HEK293 (cell line): Measurements from ENCODE around the gene GATA1.
A peak's percentile ranks its signal among the peaks of the same experiment; 100 is the strongest.

ENCODE experiments used
- CTCF ChIA-PET: fragments of 350-600 bp; formaldehyde crosslinking; extraction: SDS; loops from one replicate; lab custom pipeline; 2021; ENCODE audit warnings: antibody characterized with exemption; lab: Yijun Ruan, JAX
- POLR2A ChIA-PET: fragments of 300-600 bp; formaldehyde crosslinking; extraction: SDS; loops from one replicate; lab custom pipeline; 2020; ENCODE audit warnings: antibody characterized with exemption, inconsistent platforms; lab: Yijun Ruan, JAX
- H3K27ac ChIP-seq: fragments of 200-500 bp; sonication (Bioruptor generic); 2 replicates; pipeline ENCODE4 v1.5.1; 2014; ENCODE audit warnings: low read depth, low read length, control low read depth, inconsistent platforms; ENCODE audit errors: extremely low read depth
- H3K36me3 ChIP-seq, 2 experiments: fragments of 200-500 bp in 1 of 2; sonication (Bioruptor generic) in 1 of 2; 1 replicate in 1 of 2; 2 replicates in 1 of 2; pipeline ENCODE4 v1.5.1; 2014 to 2017; ENCODE audit warnings: inconsistent platforms in 2 of 2, low read length in 2 of 2; ENCODE audit not compliant: control insufficient read depth in 2 of 2, insufficient read depth in 1 of 2
- H3K4me1 ChIP-seq: fragments of 200-500 bp; sonication (Bioruptor generic); 2 replicates; pipeline ENCODE4 v1.5.1; 2014; ENCODE audit warnings: mild to moderate bottlenecking, low read length, inconsistent platforms; ENCODE audit not compliant: control insufficient read depth, insufficient read depth
- H3K4me3 ChIP-seq: 2 replicates; pipeline ENCODE4 v1.5.1; 2011; ENCODE audit warnings: low read depth, mild to moderate bottlenecking, control low read depth, low read length, moderate library complexity
- H3K9me3 ChIP-seq: fragments of 200-500 bp; sonication (Bioruptor generic); 2 replicates; pipeline ENCODE4 v1.5.1; 2014; ENCODE audit warnings: low read depth, low read length, inconsistent platforms; ENCODE audit not compliant: control insufficient read depth, insufficient read depth
- HOXA7 ChIP-seq: sonication (generic); formaldehyde crosslinking; IDR thresholded peaks from 2 replicates; pipeline ENCODE4 v1.8.1; 2022; ENCODE audit warnings: missing genetic modification reagents, borderline replicate concordance
- HOXC10 ChIP-seq: sonication (generic); formaldehyde crosslinking; IDR thresholded peaks from 2 replicates; pipeline ENCODE4 v1.8.1; 2023; ENCODE audit warnings: mild to moderate bottlenecking, missing genetic modification reagents
- MZF1 ChIP-seq: fragments of 450-650 bp; formaldehyde crosslinking; IDR thresholded peaks from 2 replicates; pipeline ENCODE4 v1.5.1; 2017; ENCODE audit warnings: missing biosample characterization, missing genetic modification characterization, borderline replicate concordance
- RBAK ChIP-seq: fragments of 450-650 bp; formaldehyde crosslinking; IDR thresholded peaks from 2 replicates; pipeline ENCODE4 v1.5.1; 2016; ENCODE audit warnings: missing biosample characterization, missing genetic modification characterization
- TRIM28 ChIP-seq: IDR thresholded peaks from 2 replicates; pipeline ENCODE4 v1.6.1; 2011; ENCODE audit warnings: low read length, control low read depth, borderline replicate concordance
- YY1 ChIP-seq: fragments of 450-650 bp; formaldehyde crosslinking; IDR thresholded peaks from 2 replicates; pipeline ENCODE4 v1.5.1; 2018; ENCODE audit warnings: missing biosample characterization, missing genetic modification characterization
- YY2 ChIP-seq: fragments of 450-650 bp; formaldehyde crosslinking; IDR thresholded peaks from 2 replicates; pipeline ENCODE4 v1.5.1; 2016; ENCODE audit warnings: missing biosample characterization, missing genetic modification characterization
- ZEB2 ChIP-seq: fragments of 450-650 bp; formaldehyde crosslinking; IDR thresholded peaks from 2 replicates; pipeline ENCODE4 v1.5.1; 2016; ENCODE audit warnings: missing biosample characterization, missing genetic modification characterization
- ZFHX2 ChIP-seq: fragments of 450-650 bp; formaldehyde crosslinking; conservative IDR thresholded peaks from 2 replicates; pipeline ENCODE4 v1.5.1; 2016; ENCODE audit warnings: missing biosample characterization, missing genetic modification characterization
- ZNF112 ChIP-seq: fragments of 450-650 bp; formaldehyde crosslinking; IDR thresholded peaks from 2 replicates; pipeline ENCODE4 v1.5.0; 2017; ENCODE audit warnings: missing biosample characterization, missing genetic modification characterization
- ZNF132 ChIP-seq: fragments of 450-650 bp; formaldehyde crosslinking; IDR thresholded peaks from 2 replicates; pipeline ENCODE4 v1.5.1; 2017; ENCODE audit warnings: missing biosample characterization, missing genetic modification characterization, borderline replicate concordance
- ZNF157 ChIP-seq: fragments of 450-650 bp; formaldehyde crosslinking; IDR thresholded peaks from 2 replicates; pipeline ENCODE4 v1.5.1; 2016; ENCODE audit warnings: missing biosample characterization, missing genetic modification characterization
- ZNF169 ChIP-seq: fragments of 450-650 bp; formaldehyde crosslinking; IDR thresholded peaks from 2 replicates; pipeline ENCODE4 v1.5.1; 2016; ENCODE audit warnings: missing biosample characterization, missing genetic modification characterization
- ZNF214 ChIP-seq: fragments of 450-650 bp; formaldehyde crosslinking; IDR thresholded peaks from 2 replicates; pipeline ENCODE4 v1.5.1; 2017; ENCODE audit warnings: missing biosample characterization, mild to moderate bottlenecking, missing genetic modification characterization, borderline replicate concordance
- ZNF302 ChIP-seq: fragments of 450-650 bp; formaldehyde crosslinking; IDR thresholded peaks from 2 replicates; pipeline ENCODE4 v1.5.1; 2016; ENCODE audit warnings: missing biosample characterization, missing genetic modification characterization, low read depth
- ZNF416 ChIP-seq: fragments of 450-650 bp; formaldehyde crosslinking; IDR thresholded peaks from 2 replicates; pipeline ENCODE4 v1.5.1; 2016; ENCODE audit warnings: missing biosample characterization, missing genetic modification characterization
- ZNF555 ChIP-seq: fragments of 450-650 bp; formaldehyde crosslinking; conservative IDR thresholded peaks from 2 replicates; pipeline ENCODE4 v1.5.1; 2017; ENCODE audit warnings: missing biosample characterization, mild to moderate bottlenecking, missing genetic modification characterization, inconsistent platforms
- ZNF707 ChIP-seq: fragments of 450-650 bp; formaldehyde crosslinking; IDR thresholded peaks from 2 replicates; pipeline ENCODE4 v1.5.1; 2016; ENCODE audit warnings: missing biosample characterization, missing genetic modification characterization
- ZSCAN16 ChIP-seq: fragments of 450-650 bp; formaldehyde crosslinking; IDR thresholded peaks from 2 replicates; pipeline ENCODE4 v1.5.1; 2016; ENCODE audit warnings: missing biosample characterization, missing genetic modification characterization
- TF ChIP-seq, protein P1 (sequence below): fragments of 450-650 bp; formaldehyde crosslinking; IDR thresholded peaks from 2 replicates; pipeline ENCODE4 v1.5.1; 2016; ENCODE audit warnings: missing biosample characterization, missing genetic modification characterization, low read depth
- TF ChIP-seq, protein P2 (sequence below): sonication (generic); formaldehyde crosslinking; IDR thresholded peaks from 2 replicates; pipeline ENCODE4 v1.8.1; 2022; ENCODE audit warnings: mild to moderate bottlenecking, moderate library complexity, missing genetic modification reagents
- TF ChIP-seq, protein P3 (sequence below): fragments of 450-650 bp; formaldehyde crosslinking; IDR thresholded peaks from 2 replicates; pipeline ENCODE4 v1.5.1; 2016; ENCODE audit warnings: missing biosample characterization, missing genetic modification characterization, borderline replicate concordance

The GATA1 gene

DNA sequence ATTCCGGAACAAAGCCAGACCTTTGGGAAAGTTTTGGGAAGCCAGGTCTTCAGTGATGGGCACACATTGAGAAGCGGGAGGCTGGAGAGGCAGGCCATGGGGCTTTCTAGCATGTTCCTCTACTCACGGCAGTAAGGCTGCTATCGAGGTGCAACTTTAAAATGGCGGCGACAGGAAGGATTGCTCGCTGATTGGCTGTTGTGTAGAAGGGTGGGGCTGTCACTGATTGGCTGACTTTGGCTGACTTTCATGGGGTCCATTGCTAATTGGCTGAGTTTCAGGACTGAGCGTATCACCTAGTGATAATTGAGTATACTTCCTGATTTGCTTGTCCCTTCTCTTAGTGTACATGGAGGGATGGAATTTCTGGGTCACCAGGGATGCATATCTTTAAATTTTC lies 44.6 kb upstream of the GATA1 start:
- Histone ChIP-seq H3K9me3 (no peaks in the 10 kb centered on the region), H3K27ac (no peak overlapping the region), H3K4me1 (no peaks in the 10 kb centered on the region), H3K36me3 (no peaks in the 10 kb centered on the region), H3K4me3 (no peak overlapping the region)
- CTCF ChIA-PET: no interaction called here
- POLR2A ChIA-PET: interaction anchor here (0.5 to 0.6 kb wide), 2 partner anchors 426 to 910 kb away, joined by 4 read pairs; no protein-coding TSS in a partner anchor
- TF ChIP-seq ZFHX2 (tag by site-specific recombination) (no peak), HOXA7 (CRISPR knock-in tag) (no peak), ZNF157 (tag by site-specific recombination) (no peak)
- TF ChIP-seq, protein P1, sequence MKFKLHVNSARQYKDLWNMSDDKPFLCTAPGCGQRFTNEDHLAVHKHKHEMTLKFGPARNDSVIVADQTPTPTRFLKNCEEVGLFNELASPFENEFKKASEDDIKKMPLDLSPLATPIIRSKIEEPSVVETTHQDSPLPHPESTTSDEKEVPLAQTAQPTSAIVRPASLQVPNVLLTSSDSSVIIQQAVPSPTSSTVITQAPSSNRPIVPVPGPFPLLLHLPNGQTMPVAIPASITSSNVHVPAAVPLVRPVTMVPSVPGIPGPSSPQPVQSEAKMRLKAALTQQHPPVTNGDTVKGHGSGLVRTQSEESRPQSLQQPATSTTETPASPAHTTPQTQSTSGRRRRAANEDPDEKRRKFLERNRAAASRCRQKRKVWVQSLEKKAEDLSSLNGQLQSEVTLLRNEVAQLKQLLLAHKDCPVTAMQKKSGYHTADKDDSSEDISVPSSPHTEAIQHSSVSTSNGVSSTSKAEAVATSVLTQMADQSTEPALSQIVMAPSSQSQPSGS: no peak
- TF ChIP-seq, protein P2, sequence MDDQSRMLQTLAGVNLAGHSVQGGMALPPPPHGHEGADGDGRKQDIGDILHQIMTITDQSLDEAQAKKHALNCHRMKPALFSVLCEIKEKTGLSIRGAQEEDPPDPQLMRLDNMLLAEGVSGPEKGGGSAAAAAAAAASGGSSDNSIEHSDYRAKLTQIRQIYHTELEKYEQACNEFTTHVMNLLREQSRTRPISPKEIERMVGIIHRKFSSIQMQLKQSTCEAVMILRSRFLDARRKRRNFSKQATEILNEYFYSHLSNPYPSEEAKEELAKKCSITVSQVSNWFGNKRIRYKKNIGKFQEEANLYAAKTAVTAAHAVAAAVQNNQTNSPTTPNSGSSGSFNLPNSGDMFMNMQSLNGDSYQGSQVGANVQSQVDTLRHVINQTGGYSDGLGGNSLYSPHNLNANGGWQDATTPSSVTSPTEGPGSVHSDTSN (CRISPR knock-in tag): no peak

DNA sequence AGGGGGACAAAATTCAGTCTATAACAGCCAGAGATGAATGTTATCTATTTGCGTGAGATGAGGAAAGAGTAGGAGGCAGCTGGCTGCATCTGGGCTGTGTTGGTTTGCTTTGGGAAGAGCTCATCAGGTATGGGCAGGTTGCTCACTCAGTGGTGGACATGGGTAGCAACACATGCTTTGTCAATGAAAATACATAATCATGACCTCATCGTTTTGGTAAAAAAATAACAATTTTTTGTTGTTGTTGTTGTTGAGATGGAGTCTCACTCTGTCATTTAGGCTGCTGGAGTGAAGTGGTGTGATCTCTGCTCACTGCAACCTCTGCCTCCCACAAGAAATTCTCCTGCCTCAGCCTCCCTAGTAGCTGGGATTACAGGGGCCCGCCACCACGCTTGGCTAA lies 41.2 kb upstream of the GATA1 start:
- Histone ChIP-seq H3K27ac (no peak overlapping the region), H3K36me3 (no peaks in the 10 kb centered on the region), H3K9me3 (no peaks in the 10 kb centered on the region), H3K4me3 (no peak overlapping the region), H3K4me1 (no peaks in the 10 kb centered on the region)
- TF ChIP-seq ZNF555 (no peak), ZNF214 (tag by site-specific recombination) (no peak)
- TF ChIP-seq, protein P1: peak; percentile 62
- ChIA-PET POLR2A (no interaction called here), CTCF (interaction anchor here (0.7 kb wide), 1 partner anchor 1095 kb away, joined by 3 read pairs; no protein-coding TSS in a partner anchor)

DNA sequence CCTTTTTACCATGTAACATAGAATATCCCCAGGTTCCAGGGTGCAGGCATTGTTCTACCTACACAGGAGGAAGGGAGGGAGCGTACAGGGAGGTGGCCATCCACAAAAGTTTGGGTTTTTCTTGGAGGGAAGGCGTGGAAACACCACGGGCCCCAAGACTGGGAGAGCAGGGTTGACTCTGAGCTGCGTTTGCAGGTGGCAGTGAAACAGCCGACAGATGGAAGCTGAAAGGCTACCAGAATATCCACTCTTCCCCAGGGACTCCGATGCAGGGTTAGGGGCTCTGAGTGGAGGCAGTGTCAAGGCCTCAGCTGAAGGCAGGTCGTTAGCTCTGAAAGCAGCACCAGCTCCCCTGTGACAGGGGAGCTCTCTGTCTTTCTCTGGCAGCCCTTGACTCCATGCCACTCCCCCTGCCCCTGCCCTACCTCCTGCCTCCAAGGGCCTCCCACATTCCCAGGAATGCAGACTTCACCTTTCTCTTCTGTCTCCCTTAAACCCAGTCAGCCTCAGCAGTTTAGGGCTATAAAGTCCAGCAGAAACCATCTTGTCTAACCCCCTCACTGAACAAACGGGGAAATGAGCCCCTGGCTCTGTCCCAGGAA lies 38.9 kb upstream of the GATA1 start:
- TF ChIP-seq ZEB2 (tag by site-specific recombination): no peak
- TF ChIP-seq ZNF416 (tag by site-specific recombination): no peak
- TF ChIP-seq YY1 (tag by site-specific recombination): no peak
- TF ChIP-seq RBAK: no peak
- no peak for TF ChIP-seq YY2 (tag by site-specific recombination)
- no peak for TF ChIP-seq ZNF707
- TF ChIP-seq ZNF112 (tag by site-specific recombination): no peak
- TF ChIP-seq HOXA7 (CRISPR knock-in tag): no peak
- no peak for TF ChIP-seq ZSCAN16
- TF ChIP-seq HOXC10: no peak
- no peak for TF ChIP-seq MZF1 (tag by site-specific recombination)
- TF ChIP-seq ZNF302: no peak
- TF ChIP-seq ZNF132 (tag by site-specific recombination): no peak
- TF ChIP-seq, protein P3, sequence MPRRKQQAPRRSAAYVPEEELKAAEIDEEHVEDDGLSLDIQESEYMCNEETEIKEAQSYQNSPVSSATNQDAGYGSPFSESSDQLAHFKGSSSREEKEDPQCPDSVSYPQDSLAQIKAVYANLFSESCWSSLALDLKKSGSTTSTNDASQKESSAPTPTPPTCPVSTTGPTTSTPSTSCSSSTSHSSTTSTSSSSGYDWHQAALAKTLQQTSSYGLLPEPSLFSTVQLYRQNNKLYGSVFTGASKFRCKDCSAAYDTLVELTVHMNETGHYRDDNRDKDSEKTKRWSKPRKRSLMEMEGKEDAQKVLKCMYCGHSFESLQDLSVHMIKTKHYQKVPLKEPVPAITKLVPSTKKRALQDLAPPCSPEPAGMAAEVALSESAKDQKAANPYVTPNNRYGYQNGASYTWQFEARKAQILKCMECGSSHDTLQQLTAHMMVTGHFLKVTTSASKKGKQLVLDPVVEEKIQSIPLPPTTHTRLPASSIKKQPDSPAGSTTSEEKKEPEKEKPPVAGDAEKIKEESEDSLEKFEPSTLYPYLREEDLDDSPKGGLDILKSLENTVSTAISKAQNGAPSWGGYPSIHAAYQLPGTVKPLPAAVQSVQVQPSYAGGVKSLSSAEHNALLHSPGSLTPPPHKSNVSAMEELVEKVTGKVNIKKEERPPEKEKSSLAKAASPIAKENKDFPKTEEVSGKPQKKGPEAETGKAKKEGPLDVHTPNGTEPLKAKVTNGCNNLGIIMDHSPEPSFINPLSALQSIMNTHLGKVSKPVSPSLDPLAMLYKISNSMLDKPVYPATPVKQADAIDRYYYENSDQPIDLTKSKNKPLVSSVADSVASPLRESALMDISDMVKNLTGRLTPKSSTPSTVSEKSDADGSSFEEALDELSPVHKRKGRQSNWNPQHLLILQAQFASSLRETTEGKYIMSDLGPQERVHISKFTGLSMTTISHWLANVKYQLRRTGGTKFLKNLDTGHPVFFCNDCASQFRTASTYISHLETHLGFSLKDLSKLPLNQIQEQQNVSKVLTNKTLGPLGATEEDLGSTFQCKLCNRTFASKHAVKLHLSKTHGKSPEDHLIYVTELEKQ (tag by site-specific recombination): no peak
- no peak for TF ChIP-seq ZNF169 (tag by site-specific recombination)
- no peak for TF ChIP-seq TRIM28
- no peak overlapping the region for H3K4me3 ChIP-seq
- CTCF ChIA-PET: no interaction called here
- no peaks in the 10 kb centered on the region for H3K9me3 ChIP-seq
- no peak overlapping the region for H3K27ac ChIP-seq
- no peaks in the 10 kb centered on the region for H3K36me3 ChIP-seq
- no peaks in the 10 kb centered on the region for H3K4me1 ChIP-seq
- POLR2A ChIA-PET: interaction anchor here (2.0 kb wide), 1 partner anchor 10 kb away, joined by 6 read pairs; no protein-coding TSS in a partner anchor
